Medulla oblongata (tissue), 1 donor: ENCODE results near the gene KRT85.
A peak's percentile ranks its signal among the peaks of the same experiment; 100 is the strongest.
"Not testable (repeated sequence)": the region's sequence is repeated elsewhere in the genome, so short reads cannot be mapped to it uniquely, and the experiment has no call there.

ENCODE experiments used
- DNase-seq: peaks from one replicate; pipeline ENCODE4 v3.0.0-alpha.2; 2015; ENCODE audit errors: extremely low spot score

Gene KRT85

GRCh38 chr12:52324153-52324444, 43.2 kb downstream of the KRT85 start:
- DNase-seq = no peak

- no peak for DNase-seq
Measured at GRCh38 chr12:52323416-52324152, 43.7 kb downstream of the KRT85 start.

GRCh38 chr12:52323001-52323400, 44.3 kb downstream of the KRT85 start:
- DNase-seq = no peak

- DNase-seq = no peak
Measured at GRCh38 chr12:52322069-52322468, 45.2 kb downstream of the KRT85 start.

GRCh38 chr12:52321418-52321817, 45.9 kb downstream of the KRT85 start:
- DNase-seq = peak; percentile 72

GRCh38 chr12:52320784-52321400, 46.4 kb downstream of the KRT85 start, which contains the start of gene KRT83:
Gene KRT83 (minus strand): TSS chr12:52321398. CDS start chr12:52321335, 63 bp downstream.
- DNase-seq = no peak

GRCh38 chr12:52319097-52319496, 48.2 kb downstream of the KRT85 start:
- no peak for DNase-seq

- no peak for DNase-seq
Measured at GRCh38 chr12:52318241-52318990, 48.9 kb downstream of the KRT85 start.

- DNase-seq = no peak
Measured at GRCh38 chr12:52317468-52318052, 49.7 kb downstream of the KRT85 start.

- no peak for DNase-seq
Measured at GRCh38 chr12:52316701-52317100, 50.6 kb downstream of the KRT85 start.

GRCh38 chr12:52316290-52316689, 51.0 kb downstream of the KRT85 start:
- DNase-seq = no peak

- DNase-seq = not testable (repeated sequence)
Measured at GRCh38 chr12:52315721-52316120, 51.6 kb downstream of the KRT85 start.

- DNase-seq = no peak
Measured at GRCh38 chr12:52314511-52314910, 52.8 kb downstream of the KRT85 start.

GRCh38 chr12:52313926-52314325, 53.4 kb downstream of the KRT85 start:
- DNase-seq = no peak

GRCh38 chr12:52313461-52313860, 53.8 kb downstream of the KRT85 start:
- DNase-seq = no peak

GRCh38 chr12:52312086-52312485, 55.2 kb downstream of the KRT85 start:
- no peak for DNase-seq

GRCh38 chr12:52311285-52311648, 56.0 kb downstream of the KRT85 start:
- no peak for DNase-seq

- no peak for DNase-seq
Measured at GRCh38 chr12:52310622-52311284, 56.5 kb downstream of the KRT85 start.
